OCI-LY3 (cell line): Measurements from ENCODE around the gene GPR146.

Experiments used
- H2AFZ ChIP-seq: fragments of 200-600, 300-600 bp; shearing (Covaris generic); 2 replicates; pipeline ENCODE4 v1.6.0; 2014; ENCODE audit warnings: antibody characterized with exemption, low read depth, low read length
- H3K27ac ChIP-seq: fragments of 200-600, 300-600 bp; sonication (generic); 2 replicates; pipeline ENCODE4 v1.5.1; 2014; ENCODE audit warnings: mild to moderate bottlenecking, low read length, moderate library complexity, mixed read lengths
- H3K27me3 ChIP-seq: fragments of 200-600, 300-600 bp; sonication (generic); 2 replicates; pipeline ENCODE4 v1.6.1; 2014; ENCODE audit warnings: low read depth, low read length, mixed read lengths
- H3K36me3 ChIP-seq: fragments of 200-600, 300-600 bp; sonication (generic); replicated peaks from 2 replicates; pipeline ENCODE3; 2014; ENCODE audit warnings: low read depth, low read length, mixed read lengths
- H3K4me1 ChIP-seq: fragments of 300-600, 200-600 bp; sonication (generic); 2 replicates; pipeline ENCODE4 v1.6.1; 2014; ENCODE audit warnings: low read length, mixed read lengths
- H3K4me2 ChIP-seq: fragments of 200-600, 300-600 bp; sonication (generic); 2 replicates; pipeline ENCODE4 v1.6.1; 2014; ENCODE audit warnings: low read length, mixed read lengths
- H3K4me3 ChIP-seq: fragments of 300-600, 200-600 bp; sonication (generic); 2 replicates; pipeline ENCODE4 v1.5.1; 2014; ENCODE audit warnings: antibody characterized with exemption, mild to moderate bottlenecking, low read length, moderate library complexity
- H3K79me2 ChIP-seq: fragments of 300-600, 200-600 bp; shearing (Covaris generic); 2 replicates; pipeline ENCODE4 v1.6.1; 2014; ENCODE audit warnings: mild to moderate bottlenecking, low read length, mixed read lengths
- H3K9ac ChIP-seq: fragments of 300-600, 200-600 bp; shearing (Covaris generic); 2 replicates; pipeline ENCODE4 v1.6.0; 2014; ENCODE audit warnings: mild to moderate bottlenecking, low read length, moderate library complexity
- H3K9me3 ChIP-seq: fragments of 200-600, 300-600 bp; shearing (Covaris generic); 2 replicates; pipeline ENCODE4 v1.6.1; 2014; ENCODE audit warnings: low read length, mixed read lengths; ENCODE audit not compliant: insufficient read depth
- H4K20me1 ChIP-seq: fragments of 200-600, 300-600 bp; sonication (generic); 2 replicates; pipeline ENCODE4 v1.6.1; 2016; ENCODE audit warnings: low read length, mixed read lengths; ENCODE audit not compliant: insufficient read depth
- EZH2phosphoT487 ChIP-seq: fragments of 200-600 bp; shearing (Covaris generic); IDR thresholded peaks from 2 replicates; pipeline ENCODE4 v1.6.1; 2018; ENCODE audit warnings: antibody characterized with exemption, mixed run types, low read depth
- TF ChIP-seq, protein P1 (sequence below): fragments of 200-600, 300-600 bp; sonication (generic); IDR thresholded peaks from 2 replicates; pipeline ENCODE4 v1.5.1; 2014; ENCODE audit warnings: antibody characterized with exemption, low read length, low read depth

GPR146 gene

DNA sequence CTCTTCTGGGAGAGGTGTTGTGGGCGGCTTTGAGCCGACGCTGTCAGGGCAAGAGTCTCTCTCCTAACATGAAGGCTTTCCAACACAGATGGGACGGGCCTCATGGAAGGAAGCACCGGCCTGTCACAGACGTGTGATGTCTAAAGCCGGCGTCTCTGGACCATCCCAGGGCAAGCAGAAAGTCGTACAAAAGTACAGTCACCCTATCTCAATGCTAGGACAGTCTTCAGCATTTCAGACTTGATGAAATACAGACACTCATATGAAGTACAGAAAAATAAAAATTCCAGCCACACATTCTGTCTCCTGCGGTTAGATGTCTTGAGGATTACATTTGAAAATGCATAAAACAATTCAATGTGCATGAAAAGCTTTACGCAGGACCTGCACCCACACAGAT lies 30.8 kb upstream of the GPR146 start:
- H3K79me2 ChIP-seq = no peaks in the 10 kb centered on the region
- H2AFZ ChIP-seq = no peak overlapping the region
- H3K4me2 ChIP-seq = no peak overlapping the region
- TF ChIP-seq, protein P1, sequence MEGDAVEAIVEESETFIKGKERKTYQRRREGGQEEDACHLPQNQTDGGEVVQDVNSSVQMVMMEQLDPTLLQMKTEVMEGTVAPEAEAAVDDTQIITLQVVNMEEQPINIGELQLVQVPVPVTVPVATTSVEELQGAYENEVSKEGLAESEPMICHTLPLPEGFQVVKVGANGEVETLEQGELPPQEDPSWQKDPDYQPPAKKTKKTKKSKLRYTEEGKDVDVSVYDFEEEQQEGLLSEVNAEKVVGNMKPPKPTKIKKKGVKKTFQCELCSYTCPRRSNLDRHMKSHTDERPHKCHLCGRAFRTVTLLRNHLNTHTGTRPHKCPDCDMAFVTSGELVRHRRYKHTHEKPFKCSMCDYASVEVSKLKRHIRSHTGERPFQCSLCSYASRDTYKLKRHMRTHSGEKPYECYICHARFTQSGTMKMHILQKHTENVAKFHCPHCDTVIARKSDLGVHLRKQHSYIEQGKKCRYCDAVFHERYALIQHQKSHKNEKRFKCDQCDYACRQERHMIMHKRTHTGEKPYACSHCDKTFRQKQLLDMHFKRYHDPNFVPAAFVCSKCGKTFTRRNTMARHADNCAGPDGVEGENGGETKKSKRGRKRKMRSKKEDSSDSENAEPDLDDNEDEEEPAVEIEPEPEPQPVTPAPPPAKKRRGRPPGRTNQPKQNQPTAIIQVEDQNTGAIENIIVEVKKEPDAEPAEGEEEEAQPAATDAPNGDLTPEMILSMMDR = no peak
- no peak for TF ChIP-seq EZH2phosphoT487
- no peaks in the 10 kb centered on the region for H3K27me3 ChIP-seq
- H4K20me1 ChIP-seq = no peaks in the 10 kb centered on the region
- no peak overlapping the region for H3K9ac ChIP-seq
- no peak overlapping the region for H3K27ac ChIP-seq
- H3K4me3 ChIP-seq = no peak overlapping the region
- no peaks in the 10 kb centered on the region for H3K36me3 ChIP-seq
- H3K9me3 ChIP-seq = no peaks in the 10 kb centered on the region
- no peaks in the 10 kb centered on the region for H3K4me1 ChIP-seq

DNA sequence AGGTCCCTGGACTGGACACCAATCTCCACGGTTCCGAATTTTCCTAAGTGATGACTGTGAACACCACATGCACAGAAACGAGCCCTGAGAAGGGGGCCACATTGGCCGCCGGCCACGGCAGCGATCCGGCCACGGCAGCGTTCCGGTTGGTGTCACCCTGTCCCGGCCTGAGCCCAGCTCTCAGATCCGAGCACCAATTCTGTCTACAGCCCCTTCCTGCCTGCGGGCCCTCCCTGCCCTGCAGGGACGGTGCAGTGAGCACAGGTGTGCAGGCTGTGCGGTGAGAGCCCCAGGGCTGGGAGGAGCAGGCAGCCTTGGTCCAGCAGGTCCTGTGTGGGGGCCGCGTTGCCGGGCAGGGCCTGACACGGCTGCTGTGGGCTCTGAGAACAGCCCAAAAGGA lies 29.7 kb upstream of the GPR146 start:
- H3K36me3 ChIP-seq = no peaks in the 10 kb centered on the region
- H3K27ac ChIP-seq = no peak overlapping the region
- no peaks in the 10 kb centered on the region for H3K27me3 ChIP-seq
- no peaks in the 10 kb centered on the region for H3K79me2 ChIP-seq
- TF ChIP-seq, protein P1 = no peak
- TF ChIP-seq EZH2phosphoT487 = no peak
- H2AFZ ChIP-seq = no peak overlapping the region
- no peaks in the 10 kb centered on the region for H3K9me3 ChIP-seq
- no peak overlapping the region for H3K9ac ChIP-seq
- no peak overlapping the region for H3K4me3 ChIP-seq
- no peak overlapping the region for H3K4me2 ChIP-seq
- H3K4me1 ChIP-seq = no peaks in the 10 kb centered on the region
- no peaks in the 10 kb centered on the region for H4K20me1 ChIP-seq

DNA sequence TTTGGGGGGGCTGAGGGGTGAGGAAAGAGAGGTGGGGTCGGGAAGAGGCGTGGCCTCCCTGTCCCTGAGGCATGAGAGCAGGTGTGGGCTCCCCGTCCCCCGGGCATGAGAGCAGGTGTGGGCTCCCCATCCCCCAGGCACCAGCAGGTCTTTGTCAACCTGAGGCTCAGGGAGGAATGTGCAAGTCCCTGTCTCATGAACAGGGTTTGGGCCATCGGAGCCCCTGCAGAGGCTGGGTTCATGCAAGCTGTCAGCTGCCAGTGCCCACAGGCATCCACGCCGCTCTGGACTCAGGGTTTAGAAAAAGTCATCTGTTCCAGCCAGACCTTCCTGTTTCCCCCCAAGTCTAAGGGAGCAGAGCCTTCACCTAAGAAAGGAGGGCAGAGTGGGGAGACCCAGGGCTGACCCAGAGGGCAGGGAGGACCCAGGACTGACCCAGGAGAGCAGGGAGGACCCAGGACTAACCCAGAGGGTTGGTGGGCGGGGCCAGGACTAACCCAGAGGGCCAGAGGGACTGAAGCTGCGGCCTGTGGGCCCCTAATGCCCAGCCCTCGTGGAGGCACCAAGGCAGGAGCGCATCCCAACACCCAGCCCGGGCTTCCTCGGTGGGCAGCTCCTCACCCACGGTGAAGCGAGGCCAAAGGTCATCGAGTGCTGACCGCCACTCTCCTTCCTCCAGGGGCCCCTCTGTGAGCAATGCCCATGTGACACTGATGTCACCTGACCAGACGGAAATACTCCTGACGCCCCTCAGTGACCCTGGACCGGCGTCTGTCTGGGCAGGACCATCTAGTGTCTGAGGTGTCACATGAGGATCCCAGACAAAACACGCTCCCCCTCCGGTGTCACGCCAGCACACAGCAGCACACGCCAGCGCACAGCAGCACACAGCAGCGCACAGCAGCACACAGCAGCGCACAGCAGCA lies 28.9 kb upstream of the GPR146 start:
- no peak overlapping the region for H3K4me3 ChIP-seq
- H3K27ac ChIP-seq = no peak overlapping the region
- H3K4me1 ChIP-seq = no peaks in the 10 kb centered on the region
- H3K36me3 ChIP-seq = no peaks in the 10 kb centered on the region
- H3K27me3 ChIP-seq = no peaks in the 10 kb centered on the region
- H4K20me1 ChIP-seq = no peaks in the 10 kb centered on the region
- H3K79me2 ChIP-seq = no peaks in the 10 kb centered on the region
- TF ChIP-seq, protein P1 = no peak
- TF ChIP-seq EZH2phosphoT487 = no peak
- H2AFZ ChIP-seq = no peak overlapping the region
- no peak overlapping the region for H3K4me2 ChIP-seq
- H3K9ac ChIP-seq = no peak overlapping the region
- no peaks in the 10 kb centered on the region for H3K9me3 ChIP-seq

GRCh38 chr7:1016577-1017531 lies 27.5 kb upstream of the GPR146 start:
- Histone ChIP-seq H3K9ac (no peak overlapping the region), H3K9me3 (no peaks in the 10 kb centered on the region), H2AFZ (no peak overlapping the region), H3K4me3 (no peak overlapping the region), H4K20me1 (peaks cover 11% of the 10 kb centered on the region), H3K79me2 (no peaks in the 10 kb centered on the region), H3K4me1 (no peaks in the 10 kb centered on the region), H3K27ac (no peak overlapping the region), H3K36me3 (no peaks in the 10 kb centered on the region), H3K4me2 (no peak overlapping the region), H3K27me3 (no peaks in the 10 kb centered on the region)
- TF ChIP-seq, protein P1 = no peak
- no peak for TF ChIP-seq EZH2phosphoT487
